ENCODE data around the gene FILIP1L.
"Not testable (repeated sequence)": the region's sequence is repeated elsewhere in the genome, so short reads cannot be mapped to it uniquely, and the experiment has no call there.

Gene FILIP1L

GRCh38 chr3:100073714-100074307 lies 40.5 kb downstream of the FILIP1L start:
- peak; percentile 61 to 77 (median 73) for DNase-seq

- DNase-seq: peak in 3 of 4 experiments; percentile 7 to 54 (median 41)
Measured at GRCh38 chr3:100073049-100073713, 41.1 kb downstream of the FILIP1L start.

- DNase-seq: peak; percentile 41 to 82 (median 61)
Measured at GRCh38 chr3:100072326-100073048, 41.8 kb downstream of the FILIP1L start.

GRCh38 chr3:100069472-100069871 lies 44.8 kb downstream of the FILIP1L start:
- DNase-seq: no peak

GRCh38 chr3:100068826-100069225 lies 45.5 kb downstream of the FILIP1L start:
- peak; percentile 74 to 81 (median 78) for DNase-seq

GRCh38 chr3:100067589-100067988 lies 46.7 kb downstream of the FILIP1L start:
- no peak for DNase-seq

GRCh38 chr3:100063929-100064461 lies 50.3 kb downstream of the FILIP1L start:
- DNase-seq: no peak

- DNase-seq: no peak
Measured at GRCh38 chr3:100062665-100063064, 51.6 kb downstream of the FILIP1L start.

GRCh38 chr3:100060685-100061484 lies 53.4 kb downstream of the FILIP1L start:
- DNase-seq: peak in 3 of 4 experiments; percentile 31 to 47 (median 31)

GRCh38 chr3:100059472-100059871 lies 54.8 kb downstream of the FILIP1L start:
- DNase-seq: no peak

- no peak for DNase-seq
Measured at GRCh38 chr3:100057716-100058575, 56.4 kb downstream of the FILIP1L start.

GRCh38 chr3:100053951-100054620 lies 60.2 kb downstream of the FILIP1L start:
- DNase-seq: no peak

- not testable (repeated sequence) for DNase-seq
Measured at GRCh38 chr3:100051513-100051912, 62.8 kb downstream of the FILIP1L start.

GRCh38 chr3:100048248-100048647 lies 66.1 kb downstream of the FILIP1L start:
- no peak for DNase-seq

GRCh38 chr3:100047455-100048141 lies 66.7 kb downstream of the FILIP1L start:
- DNase-seq: peak; percentile 47 to 74 (median 70)

- DNase-seq: peak in 2 of 4 experiments; percentile 29 to 51
Measured at GRCh38 chr3:100046986-100047385, 67.3 kb downstream of the FILIP1L start.

- peak; percentile 57 to 68 (median 66) for DNase-seq
Measured at GRCh38 chr3:100045696-100046095, 68.6 kb downstream of the FILIP1L start.

- peak; percentile 61 to 89 (median 77) for DNase-seq
Measured at GRCh38 chr3:100044369-100044768, 69.9 kb downstream of the FILIP1L start.

GRCh38 chr3:100043271-100043670 lies 71.0 kb downstream of the FILIP1L start:
- peak in 2 of 4 experiments; percentile 39 to 42 for DNase-seq

Data from suppressor macrophage (primary cell).